ENCODE results near the gene TTLL11.

TTLL11 gene

DNA sequence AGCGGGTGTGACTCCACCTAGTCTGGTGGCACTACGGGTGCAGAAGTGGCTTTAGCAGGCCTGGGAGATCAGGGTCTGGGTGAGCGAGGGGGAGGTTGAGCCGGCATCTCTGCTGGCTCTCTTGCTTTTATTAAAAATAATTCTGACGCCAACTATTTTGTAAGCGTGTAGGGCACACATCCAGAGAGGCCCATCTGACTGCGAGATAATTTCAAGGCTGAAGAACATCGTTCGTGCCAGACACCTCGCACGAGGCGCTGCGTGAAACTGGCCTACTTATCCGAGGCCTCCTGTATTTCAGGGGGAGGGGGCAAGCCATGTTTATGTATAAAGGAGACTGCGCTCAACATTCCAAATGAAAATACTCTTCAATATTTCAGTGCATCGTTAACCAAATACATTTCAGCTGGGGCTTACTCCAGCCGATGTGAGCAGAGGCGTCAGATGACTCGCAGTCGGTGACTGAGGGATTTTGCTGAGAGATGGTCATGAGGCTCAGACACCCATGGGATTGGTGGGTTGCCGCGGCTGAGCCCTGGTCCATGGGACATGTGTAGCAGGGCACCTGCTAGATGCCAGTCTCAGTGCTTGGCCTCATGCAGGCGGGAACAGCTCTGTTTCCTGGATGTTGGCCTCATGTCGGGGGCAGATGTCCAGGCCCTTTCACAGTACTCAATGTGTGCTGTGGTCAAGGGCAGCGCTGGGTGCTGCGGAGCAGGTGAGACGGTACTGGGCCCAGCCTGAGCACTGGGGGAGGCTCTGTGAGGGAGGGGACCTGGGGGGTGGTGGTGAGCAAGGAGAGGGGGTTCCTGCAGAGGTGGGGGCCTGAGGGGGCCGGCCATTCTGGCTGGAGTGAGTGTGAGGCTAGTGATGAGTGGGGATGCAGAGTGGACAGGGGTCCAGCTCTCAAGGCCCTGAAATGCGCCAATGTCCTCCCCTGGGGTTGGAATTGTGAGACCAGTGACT, 240.2 kb downstream of the TTLL11 start:
- H3K4me1 ChIP-seq (ENCODE audit: control insufficient read depth, low read length), result no peaks in the 10 kb centered on the region

DNA sequence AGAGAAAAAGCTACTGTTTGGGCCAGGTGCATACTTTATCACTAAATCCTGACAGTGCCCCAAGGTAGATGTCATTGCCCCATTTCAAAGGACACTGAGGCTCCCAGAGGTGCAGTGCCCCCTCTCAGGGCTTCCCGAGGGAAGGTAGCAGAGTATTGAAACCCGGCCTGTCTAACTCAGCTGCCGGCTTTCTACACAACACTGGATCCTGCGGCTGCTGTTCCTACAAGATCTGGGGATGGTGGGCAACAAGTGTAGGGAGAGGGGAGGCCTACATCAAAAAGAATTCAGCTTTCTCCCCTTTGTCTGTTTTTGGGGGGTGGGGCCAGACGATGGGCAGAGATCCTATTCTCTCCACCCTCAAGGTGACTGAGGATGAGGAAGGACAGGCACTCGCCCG, 240.9 kb downstream of the TTLL11 start:
- H3K27me3 ChIP-seq (ENCODE audit: control insufficient read depth, low read length), result no peaks in the 10 kb centered on the region
- no peaks in the 10 kb centered on the region; the same call in 1 of the 2 replicates for H3K9me3 ChIP-seq (ENCODE audit: control insufficient read depth, insufficient read depth, low read length)
- no peaks in the 10 kb centered on the region for H3K79me2 ChIP-seq (ENCODE audit: control insufficient read depth, low read length)

More for the DNA sequence above, 240.2 kb downstream of the TTLL11 start:
- Histone ChIP-seq H3K4me2 (ENCODE audit: low read length) (no peak overlapping the region), H3F3A (ENCODE audit: control insufficient read depth, insufficient read depth) (no peaks in the 10 kb centered on the region), H3K27me3 (ENCODE audit: control insufficient read depth, low read length) (no peaks in the 10 kb centered on the region), H3K36me3 (ENCODE audit: control insufficient read depth, low read length) (no peaks in the 10 kb centered on the region), H3K79me2 (ENCODE audit: control insufficient read depth, low read length) (no peaks in the 10 kb centered on the region), H3K4me3 (ENCODE audit: low read length) (no peak overlapping the region), H3K27ac (ENCODE audit: low read depth, low read length) (no peak overlapping the region), H3K9me3 (ENCODE audit: control insufficient read depth, insufficient read depth, low read length) (no peaks in the 10 kb centered on the region; the same call in 1 of the 2 replicates), H4K20me1 (ENCODE audit: control insufficient read depth, insufficient read depth, low read depth, low read length) (no peaks in the 10 kb centered on the region), H3K9me2 (replicated peaks; ENCODE audit: control insufficient read depth, low read length) (no peaks in the 10 kb centered on the region)
- TF ChIP-seq, protein P1, sequence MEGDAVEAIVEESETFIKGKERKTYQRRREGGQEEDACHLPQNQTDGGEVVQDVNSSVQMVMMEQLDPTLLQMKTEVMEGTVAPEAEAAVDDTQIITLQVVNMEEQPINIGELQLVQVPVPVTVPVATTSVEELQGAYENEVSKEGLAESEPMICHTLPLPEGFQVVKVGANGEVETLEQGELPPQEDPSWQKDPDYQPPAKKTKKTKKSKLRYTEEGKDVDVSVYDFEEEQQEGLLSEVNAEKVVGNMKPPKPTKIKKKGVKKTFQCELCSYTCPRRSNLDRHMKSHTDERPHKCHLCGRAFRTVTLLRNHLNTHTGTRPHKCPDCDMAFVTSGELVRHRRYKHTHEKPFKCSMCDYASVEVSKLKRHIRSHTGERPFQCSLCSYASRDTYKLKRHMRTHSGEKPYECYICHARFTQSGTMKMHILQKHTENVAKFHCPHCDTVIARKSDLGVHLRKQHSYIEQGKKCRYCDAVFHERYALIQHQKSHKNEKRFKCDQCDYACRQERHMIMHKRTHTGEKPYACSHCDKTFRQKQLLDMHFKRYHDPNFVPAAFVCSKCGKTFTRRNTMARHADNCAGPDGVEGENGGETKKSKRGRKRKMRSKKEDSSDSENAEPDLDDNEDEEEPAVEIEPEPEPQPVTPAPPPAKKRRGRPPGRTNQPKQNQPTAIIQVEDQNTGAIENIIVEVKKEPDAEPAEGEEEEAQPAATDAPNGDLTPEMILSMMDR (IDR thresholded peaks at IDR 0.05; ENCODE audit: low read depth, low read length, poor library complexity, severe bottlenecking), result no peak
- no peak for TF ChIP-seq EZH2phosphoT487 (IDR thresholded peaks at IDR 0.05; ENCODE audit: borderline replicate concordance, low read length)

DNA sequence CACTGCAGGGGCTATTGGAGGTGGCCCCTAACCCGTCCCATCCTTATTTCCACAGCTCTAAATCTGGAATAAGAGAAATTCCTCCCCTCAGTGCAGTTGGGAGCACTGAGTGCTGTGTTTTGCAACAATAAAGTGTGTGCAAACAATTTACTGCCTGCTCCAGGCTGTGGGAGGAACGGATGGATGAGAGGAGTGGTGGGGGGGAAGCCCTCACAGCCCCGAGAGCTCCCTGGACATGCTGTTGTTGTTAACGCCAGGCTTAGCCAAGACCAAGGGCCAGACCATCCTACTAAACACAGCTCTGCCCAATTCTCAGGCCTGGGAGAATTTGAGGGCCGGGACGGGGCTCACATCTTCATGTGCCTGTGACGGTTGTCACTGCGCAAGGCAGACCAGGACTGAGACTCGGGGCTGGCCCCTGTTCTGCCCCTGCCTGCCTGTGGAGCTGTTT, 241.4 kb downstream of the TTLL11 start:
- Histone ChIP-seq H3K27ac (ENCODE audit: low read depth, low read length) (no peak overlapping the region), H3K79me2 (ENCODE audit: control insufficient read depth, low read length) (no peaks in the 10 kb centered on the region), H3K27me3 (ENCODE audit: control insufficient read depth, low read length) (no peaks in the 10 kb centered on the region), H3K4me3 (ENCODE audit: low read length) (no peak overlapping the region), H3K4me1 (ENCODE audit: control insufficient read depth, low read length) (no peaks in the 10 kb centered on the region), H3K4me2 (ENCODE audit: low read length) (no peak overlapping the region), H3K9me3 (ENCODE audit: control insufficient read depth, insufficient read depth, low read length) (no peaks in the 10 kb centered on the region; the same call in 1 of the 2 replicates), H3F3A (ENCODE audit: control insufficient read depth, insufficient read depth) (no peaks in the 10 kb centered on the region), H4K20me1 (ENCODE audit: control insufficient read depth, insufficient read depth, low read depth, low read length) (no peaks in the 10 kb centered on the region), H3K36me3 (ENCODE audit: control insufficient read depth, low read length) (no peaks in the 10 kb centered on the region), H3K9me2 (replicated peaks; ENCODE audit: control insufficient read depth, low read length) (no peaks in the 10 kb centered on the region)
- TF ChIP-seq EZH2phosphoT487 (IDR thresholded peaks at IDR 0.05; ENCODE audit: borderline replicate concordance, low read length), result no peak
- TF ChIP-seq, protein P1 (IDR thresholded peaks at IDR 0.05; ENCODE audit: low read depth, low read length, poor library complexity, severe bottlenecking), result no peak

More for the DNA sequence above, 240.9 kb downstream of the TTLL11 start:
- no peaks in the 10 kb centered on the region for H3F3A ChIP-seq (ENCODE audit: control insufficient read depth, insufficient read depth)
- H3K27ac ChIP-seq (ENCODE audit: low read depth, low read length), result no peak overlapping the region
- H3K4me3 ChIP-seq (ENCODE audit: low read length), result no peak overlapping the region
- no peaks in the 10 kb centered on the region for H3K36me3 ChIP-seq (ENCODE audit: control insufficient read depth, low read length)
- H3K4me1 ChIP-seq (ENCODE audit: control insufficient read depth, low read length), result no peaks in the 10 kb centered on the region
- TF ChIP-seq EZH2phosphoT487 (IDR thresholded peaks at IDR 0.05; ENCODE audit: borderline replicate concordance, low read length), result no peak
- TF ChIP-seq, protein P1 (IDR thresholded peaks at IDR 0.05; ENCODE audit: low read depth, low read length, poor library complexity, severe bottlenecking), result no peak
- H4K20me1 ChIP-seq (ENCODE audit: control insufficient read depth, insufficient read depth, low read depth, low read length), result no peaks in the 10 kb centered on the region
- H3K4me2 ChIP-seq (ENCODE audit: low read length), result no peak overlapping the region
- no peaks in the 10 kb centered on the region for H3K9me2 ChIP-seq (replicated peaks; ENCODE audit: control insufficient read depth, low read length)

Data from DOHH2 (cell line).